GM12878 (cell line): Measurements from ENCODE around the gene CAMTA1. TPM values are rescaled to one million over a fixed set of nuclear protein-coding genes. Genes with fewer than 3 reads are reported as not detected.

Source experiments
- ATAC-seq: fragments of 200-7000 bp; cut with Tn5 transposase; 3 replicates; pipeline ENCODE4 v1.9.1; 2020; ENCODE audit warnings: mild to moderate bottlenecking, moderate library complexity
- BruUV-seq: library from RNA; stranded (reverse); fragments of 400-500 nt; replicated peaks from 2 replicates; lab custom pipeline; 2021; lab: Mats Ljungman, UMichigan
- CTCF ChIA-PET: fragments of 300-600 bp; sonication (Branson Sonifier 250); formaldehyde crosslinking; extraction: SDS; loops from one replicate; lab custom pipeline; 2021; ENCODE audit warnings: inconsistent platforms; lab: Yijun Ruan, JAX
- POLR2A ChIA-PET: fragments of 350-600 bp; formaldehyde crosslinking; extraction: SDS; loops from one replicate; lab custom pipeline; 2021; ENCODE audit warnings: inconsistent platforms; lab: Charles Lee
- RAD21 ChIA-PET: fragments of 300-600 bp; sonication (Branson Sonifier 250); formaldehyde crosslinking; loops from one replicate; lab custom pipeline; 2023; ENCODE audit warnings: antibody characterized with exemption; ENCODE audit not compliant: unreplicated experiment; lab: Charles Lee
- SMC1A ChIA-PET: fragments of 300-600 bp; sonication (Branson Sonifier 250); formaldehyde crosslinking; loops from one replicate; lab custom pipeline; 2023; ENCODE audit not compliant: unreplicated experiment, uncharacterized antibody; lab: Charles Lee
- DNase-seq: peaks from one replicate; pipeline ENCODE4 v3.0.0-alpha.2; 2011; ENCODE audit warnings: low read depth, low spot score
- FAIRE-seq: peaks from 3 replicates; lab custom pipeline; 2011; peaks lifted over from hg19 to GRCh38; lab: Jason Lieb, UNC
- H2AFZ ChIP-seq: 2 replicates; pipeline ENCODE4 v1.6.0; 2011; ENCODE audit warnings: low read depth, low read length, control low read depth; ENCODE audit not compliant: control insufficient read depth
- H3K27ac ChIP-seq: 2 replicates; pipeline ENCODE4 v1.5.1; 2011; ENCODE audit warnings: control low read depth; ENCODE audit not compliant: control insufficient read depth, insufficient read depth
- H3K27me3 ChIP-seq, 2 experiments: replicated peaks in 1 of 2; 2 replicates each; pipeline versions ENCODE4 v1.6.0 to v1.6.1; 2011; ENCODE audit warnings: low read length in 1 of 2; ENCODE audit not compliant: control insufficient read depth in 2 of 2, insufficient read depth in 2 of 2
- H3K36me3 ChIP-seq, 2 experiments: 2 replicates each; pipeline ENCODE4 v1.5.1; 2011; ENCODE audit warnings: low read length in 1 of 2; ENCODE audit not compliant: control insufficient read depth in 2 of 2, insufficient read depth in 2 of 2
- H3K4me1 ChIP-seq: 2 replicates; pipeline ENCODE4 v1.6.1; 2011; ENCODE audit warnings: mild to moderate bottlenecking, low read length, moderate library complexity, mixed read lengths; ENCODE audit not compliant: control insufficient read depth, insufficient read depth
- H3K4me2 ChIP-seq: 2 replicates; pipeline ENCODE4 v1.6.0; 2011; ENCODE audit warnings: control low read depth; ENCODE audit not compliant: control insufficient read depth, insufficient read depth
- H3K4me3 ChIP-seq: fragments of 200-600 bp; sonication (generic); 2 replicates; pipeline ENCODE4 v1.5.1; 2016
- H3K79me2 ChIP-seq: 2 replicates; pipeline ENCODE4 v1.6.0; 2011; ENCODE audit warnings: low read length; ENCODE audit not compliant: control insufficient read depth, insufficient read depth
- H3K9ac ChIP-seq: 2 replicates; pipeline ENCODE4 v1.8.0; 2011; ENCODE audit warnings: low read length, control low read depth, mixed read lengths; ENCODE audit not compliant: control insufficient read depth, insufficient read depth
- H3K9me3 ChIP-seq: replicated peaks from 3 replicates; pipeline ENCODE4 v1.5.1; 2011; ENCODE audit warnings: mild to moderate bottlenecking, low read length; ENCODE audit not compliant: control insufficient read depth, insufficient read depth
- H4K20me1 ChIP-seq: 2 replicates; pipeline ENCODE4 v1.6.0; 2011; ENCODE audit not compliant: control insufficient read depth, insufficient read depth
- ATF2 ChIP-seq: IDR thresholded peaks from 2 replicates; pipeline ENCODE4 v1.6.1; 2012; ENCODE audit warnings: low read length, inconsistent platforms
- BRCA1 ChIP-seq: IDR thresholded peaks from 2 replicates; pipeline ENCODE4 v1.6.1; 2011; ENCODE audit warnings: low read depth, low read length, improper control_type of control experiment
- CHD1 ChIP-seq: IDR thresholded peaks from 2 replicates; pipeline ENCODE4 v1.6.1; 2012; ENCODE audit warnings: low read depth, low read length, improper control_type of control experiment
- E4F1 ChIP-seq: fragments of 450-650 bp; IDR thresholded peaks from 2 replicates; pipeline ENCODE4 v1.6.1; 2018; ENCODE audit warnings: borderline replicate concordance, mild to moderate bottlenecking; ENCODE audit not compliant: partially characterized antibody
- FOXK2 ChIP-seq: fragments of 450-650 bp; IDR thresholded peaks from 2 replicates; pipeline ENCODE4 v1.6.1; 2017; ENCODE audit warnings: mild to moderate bottlenecking, moderate library complexity
- GABPA ChIP-seq: IDR thresholded peaks from 2 replicates; pipeline ENCODE4 v1.6.1; 2014; ENCODE audit warnings: antibody characterized with exemption, low read depth, mild to moderate bottlenecking, inconsistent platforms
- IKZF1 ChIP-seq: fragments of 450-650 bp; conservative IDR thresholded peaks from 2 replicates; pipeline ENCODE4 v1.6.1; 2017; ENCODE audit warnings: antibody characterized with exemption, mild to moderate bottlenecking
- IRF3 ChIP-seq: fragments of 450-650 bp; IDR thresholded peaks from 2 replicates; pipeline ENCODE4 v1.6.1; 2014; ENCODE audit warnings: mild to moderate bottlenecking
- KAT2A ChIP-seq: conservative IDR thresholded peaks from 2 replicates; pipeline ENCODE4 v1.6.1; 2011; ENCODE audit warnings: low read depth, low read length; ENCODE audit not compliant: control insufficient read depth
- MLLT1 ChIP-seq: fragments of 450-650 bp; IDR thresholded peaks from 2 replicates; pipeline ENCODE4 v1.6.1; 2016; ENCODE audit warnings: mild to moderate bottlenecking
- NR2C1 ChIP-seq: fragments of 450-650 bp; IDR thresholded peaks from 2 replicates; pipeline ENCODE4 v1.6.1; 2017; ENCODE audit warnings: antibody characterized with exemption, mild to moderate bottlenecking, moderate library complexity
- PML ChIP-seq: IDR thresholded peaks from 2 replicates; pipeline ENCODE4 v1.6.1; 2012; ENCODE audit warnings: low read length, inconsistent platforms
- SMAD1 ChIP-seq: fragments of 450-650 bp; IDR thresholded peaks from 2 replicates; pipeline ENCODE4 v1.6.1; 2018; ENCODE audit warnings: mild to moderate bottlenecking, low read depth; ENCODE audit not compliant: partially characterized antibody
- TAF1 ChIP-seq: IDR thresholded peaks from 2 replicates; pipeline ENCODE4 v1.6.1; 2011; ENCODE audit warnings: mild to moderate bottlenecking, low read depth, low read length, borderline replicate concordance
- YBX1 ChIP-seq: fragments of 450-650 bp; IDR thresholded peaks from 2 replicates; pipeline ENCODE4 v1.6.1; 2016; ENCODE audit warnings: antibody characterized with exemption
- WGBS: methylation state at CpG from one replicate; pipeline ENCODE4 v1.1.6; 2016; ENCODE audit warnings: low lambda C conversion rate; ENCODE audit not compliant: insufficient replicate concordance, insufficient coverage; ENCODE audit errors: missing lambda C conversion rate; 5-methylcytosine and 5-hydroxymethylcytosine counted together
- in situ Hi-C: fragments of 300-500 bp; cut with MboI; formaldehyde crosslinking; loops from 9 replicates; pipeline ENCODE4 v1.14.3; 2018; ENCODE audit warnings: mixed read lengths
- intact Hi-C: fragments of 100-400 bp; cut with micrococcal nuclease; formaldehyde crosslinking; loops from one replicate; pipeline ENCODE4 v1.14.2; 2022; ENCODE audit not compliant: unreplicated experiment
- polyA plus RNA-seq, 11 experiments: library from polyadenylated mRNA; depleted of rRNA in 4 of 11; unstranded in 6 of 11; stranded (reverse) in 5 of 11; fragments of >200 nt; fragmentation: Nextera tagmentation in 4 of 11; fragmentation: Illumina TruSeq in 1 of 11; extraction: Ambion mirVana in 4 of 11; extraction: Trizol in 1 of 11; gene quantifications; 1 replicate in 1 of 11; 2 replicates in 10 of 11; pipeline versions ENCODE4 v1.2.1 to v1.2.3, GENCODE V29; 2011 to 2016; ENCODE audit warnings: inconsistent platforms in 2 of 11, missing spikeins in 2 of 11, low read depth in 1 of 11
- total RNA-seq, 4 experiments: library from RNA; depleted of rRNA in 3 of 4; stranded (reverse); fragments of >200 nt in 3 of 4; fragmentation: Illumina TruSeq in 1 of 4; extraction: Trizol in 1 of 4; gene quantifications; 2 replicates each; pipeline versions ENCODE4 v1.2.1 to v1.2.3, GENCODE V29; 2013 to 2021

CAMTA1 gene
- total and polyA plus RNA-seq, 10 of the 15 experiments (the other 5 are each of a cell fraction or from before 2014, with no cell fraction given), result 37.7 to 148 (median 76.4) TPM

- TF ChIP-seq SMAD1 (no peak), MLLT1 (no peak), PML (no peak), CHD1 (no peak), IKZF1 (no peak), KAT2A (no peak)
These were observed 634.8 kb downstream of the CAMTA1 start (continued) for GRCh38 chr1:7420098-7420445.

- FAIRE-seq, result no peak
- no peak for TF ChIP-seq GABPA
- TF ChIP-seq ATF2, result no peak
- no peak for TF ChIP-seq E4F1
- no peak for TF ChIP-seq TAF1
- TF ChIP-seq YBX1, result no peak
- no peak for TF ChIP-seq FOXK2
- no peak for TF ChIP-seq IRF3
- TF ChIP-seq BRCA1, result no peak
- TF ChIP-seq NR2C1, result no peak
- TF ChIP-seq MLLT1, result no peak
These were observed 635.3 kb downstream of the CAMTA1 start for GRCh38 chr1:7420470-7421100.

More at GRCh38 chr1:7420470-7421100, 635.3 kb downstream of the CAMTA1 start:
- Histone ChIP-seq H3K9ac (no peak overlapping the region), H3K27ac (no peak overlapping the region), H3K79me2 (no peaks in the 10 kb centered on the region), H2AFZ (no peak overlapping the region), H4K20me1 (no peaks in the 10 kb centered on the region), H3K9me3 (no peaks in the 10 kb centered on the region; the same call in 2 of the 3 replicates), H3K4me2 (no peak overlapping the region), H3K27me3 (no peaks in the 10 kb centered on the region), H3K4me3 (no peak overlapping the region), H3K4me1 (no peaks in the 10 kb centered on the region), H3K36me3 (no peaks in the 10 kb centered on the region)
- CTCF ChIA-PET, result no interaction called here
- no TSS peak for BruUV-seq
- in situ Hi-C loops (no loop called here), intact Hi-C loops (no loop called here)
- DNase-seq (no peak), ATAC-seq (no peak)
- RAD21 ChIA-PET, result no interaction called here
- SMC1A ChIA-PET, result no interaction called here
- POLR2A ChIA-PET, result no interaction called here
- 30% methylated on average over 6 of the region's 6 CpGs for WGBS
